ENCODE measurements around the gene MSH2.

Gene MSH2

GRCh38 chr2:47504174-47504810 is 101.3 kb downstream of the MSH2 start:
- in situ Hi-C loops (cut with MboI; ENCODE audit: low sequenced_read_pairs), result no loop called here

GRCh38 chr2:47506024-47506423 is 103.1 kb downstream of the MSH2 start:
- in situ Hi-C loops (cut with MboI; ENCODE audit: low sequenced_read_pairs), result no loop called here

GRCh38 chr2:47506436-47506835 is 103.5 kb downstream of the MSH2 start:
- in situ Hi-C loops (cut with MboI; ENCODE audit: low sequenced_read_pairs), result no loop called here

GRCh38 chr2:47508080-47508479 is 105.1 kb downstream of the MSH2 start:
- in situ Hi-C loops (cut with MboI; ENCODE audit: low sequenced_read_pairs), result no loop called here

- in situ Hi-C loops (cut with MboI; ENCODE audit: low sequenced_read_pairs), result no loop called here
Measured at GRCh38 chr2:47508641-47509040, 105.7 kb downstream of the MSH2 start.

- in situ Hi-C loops (cut with MboI; ENCODE audit: low sequenced_read_pairs), result no loop called here
Measured at GRCh38 chr2:47509250-47509649, 106.3 kb downstream of the MSH2 start.

- in situ Hi-C loops (cut with MboI; ENCODE audit: low sequenced_read_pairs), result no loop called here
Measured at GRCh38 chr2:47509821-47510385, 106.9 kb downstream of the MSH2 start.

- in situ Hi-C loops (cut with MboI; ENCODE audit: low sequenced_read_pairs), result no loop called here
Measured at GRCh38 chr2:47510745-47511144, 107.8 kb downstream of the MSH2 start.

- in situ Hi-C loops (cut with MboI; ENCODE audit: low sequenced_read_pairs), result no loop called here
Measured at GRCh38 chr2:47512581-47513083, 109.7 kb downstream of the MSH2 start.

- in situ Hi-C loops (cut with MboI; ENCODE audit: low sequenced_read_pairs), result no loop called here
Measured at GRCh38 chr2:47513981-47514520, 111.1 kb downstream of the MSH2 start.

GRCh38 chr2:47516360-47517104 is 113.6 kb downstream of the MSH2 start:
- in situ Hi-C loops (cut with MboI; ENCODE audit: low sequenced_read_pairs), result no loop called here

- in situ Hi-C loops (cut with MboI; ENCODE audit: low sequenced_read_pairs), result no loop called here
Measured at GRCh38 chr2:47518497-47519146, 115.7 kb downstream of the MSH2 start.

GRCh38 chr2:47519147-47519537 is 116.2 kb downstream of the MSH2 start:
- in situ Hi-C loops (cut with MboI; ENCODE audit: low sequenced_read_pairs), result no loop called here

- in situ Hi-C loops (cut with MboI; ENCODE audit: low sequenced_read_pairs), result no loop called here
Measured at GRCh38 chr2:47519604-47520301, 116.8 kb downstream of the MSH2 start.

GRCh38 chr2:47520302-47520630 is 117.3 kb downstream of the MSH2 start:
- in situ Hi-C loops (cut with MboI; ENCODE audit: low sequenced_read_pairs), result no loop called here

- in situ Hi-C loops (cut with MboI; ENCODE audit: low sequenced_read_pairs), result no loop called here
Measured at GRCh38 chr2:47520825-47521665, 118.1 kb downstream of the MSH2 start.

GRCh38 chr2:47521666-47522285 is 118.8 kb downstream of the MSH2 start:
- in situ Hi-C loops (cut with MboI; ENCODE audit: low sequenced_read_pairs), result no loop called here

- in situ Hi-C loops (cut with MboI; ENCODE audit: low sequenced_read_pairs), result no loop called here
Measured at GRCh38 chr2:47525167-47525566, 122.2 kb downstream of the MSH2 start.

GRCh38 chr2:47528455-47528854 is 125.5 kb downstream of the MSH2 start:
- in situ Hi-C loops (cut with MboI; ENCODE audit: low sequenced_read_pairs), result no loop called here
